OCI-LY7 (cell line): ENCODE results near the gene GGA1.

Source experiments
- EZH2phosphoT487 ChIP-seq: fragments of 200-600 bp; sonication (generic); IDR thresholded peaks from 2 replicates; pipeline ENCODE4 v1.6.1; 2018; ENCODE audit warnings: low read depth, borderline replicate concordance, mild to moderate bottlenecking, mixed run types, antibody characterized with exemption, low read length, moderate library complexity, mixed read lengths
- TF ChIP-seq, protein P1 (sequence below): fragments of 200-600 bp; sonication (generic); conservative IDR thresholded peaks from 2 replicates; pipeline ENCODE4 v1.5.1; 2014; ENCODE audit warnings: mild to moderate bottlenecking, antibody characterized with exemption, low read length, moderate library complexity, mixed read lengths

DNA sequence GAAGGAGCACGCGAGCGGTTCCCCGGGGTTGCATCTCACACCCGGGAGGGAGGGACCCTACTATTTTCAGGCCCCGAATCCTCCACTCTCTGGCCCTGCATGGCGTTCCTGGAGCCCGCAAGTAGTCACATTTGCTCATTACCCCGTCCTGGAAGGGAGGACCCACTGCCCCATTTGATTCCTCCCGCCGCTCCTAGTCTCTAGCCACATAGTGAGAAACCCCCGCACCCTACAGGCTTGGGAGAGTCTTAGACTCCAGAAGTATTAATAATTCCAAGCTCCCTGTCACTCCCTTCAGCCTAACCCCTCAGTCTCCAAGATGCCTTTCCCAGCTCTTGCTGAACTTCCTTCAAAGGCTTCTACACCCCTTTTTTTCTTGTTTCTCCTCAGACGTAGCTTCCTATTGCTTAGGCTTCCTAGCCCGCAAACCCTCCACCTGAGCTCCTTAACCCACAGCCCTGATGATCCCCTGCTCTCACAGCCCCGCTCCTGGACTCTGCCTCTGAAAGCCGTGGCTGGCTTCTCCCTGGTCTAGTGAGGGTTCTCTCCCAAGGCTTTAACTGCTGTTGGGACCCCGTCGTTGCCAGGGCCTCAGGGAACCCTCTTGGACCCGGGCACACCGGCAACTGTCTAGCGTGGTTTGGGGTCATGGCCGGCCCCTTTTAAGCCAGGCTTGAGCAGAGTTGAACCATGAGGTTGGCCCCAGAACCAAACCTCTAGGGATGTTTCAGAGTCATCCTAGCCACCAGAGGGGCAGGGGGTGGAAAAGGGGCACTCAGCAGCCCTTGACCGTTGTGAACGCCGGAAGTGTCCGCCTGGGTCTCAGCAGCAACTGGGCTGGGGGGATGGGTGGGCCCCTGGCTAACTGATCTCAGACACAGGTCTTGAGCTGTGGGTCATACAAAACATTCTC lies 862 bp downstream of the GGA1 start:
- TF ChIP-seq EZH2phosphoT487 = no peak
- TF ChIP-seq, protein P1, sequence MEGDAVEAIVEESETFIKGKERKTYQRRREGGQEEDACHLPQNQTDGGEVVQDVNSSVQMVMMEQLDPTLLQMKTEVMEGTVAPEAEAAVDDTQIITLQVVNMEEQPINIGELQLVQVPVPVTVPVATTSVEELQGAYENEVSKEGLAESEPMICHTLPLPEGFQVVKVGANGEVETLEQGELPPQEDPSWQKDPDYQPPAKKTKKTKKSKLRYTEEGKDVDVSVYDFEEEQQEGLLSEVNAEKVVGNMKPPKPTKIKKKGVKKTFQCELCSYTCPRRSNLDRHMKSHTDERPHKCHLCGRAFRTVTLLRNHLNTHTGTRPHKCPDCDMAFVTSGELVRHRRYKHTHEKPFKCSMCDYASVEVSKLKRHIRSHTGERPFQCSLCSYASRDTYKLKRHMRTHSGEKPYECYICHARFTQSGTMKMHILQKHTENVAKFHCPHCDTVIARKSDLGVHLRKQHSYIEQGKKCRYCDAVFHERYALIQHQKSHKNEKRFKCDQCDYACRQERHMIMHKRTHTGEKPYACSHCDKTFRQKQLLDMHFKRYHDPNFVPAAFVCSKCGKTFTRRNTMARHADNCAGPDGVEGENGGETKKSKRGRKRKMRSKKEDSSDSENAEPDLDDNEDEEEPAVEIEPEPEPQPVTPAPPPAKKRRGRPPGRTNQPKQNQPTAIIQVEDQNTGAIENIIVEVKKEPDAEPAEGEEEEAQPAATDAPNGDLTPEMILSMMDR = no peak
